Measurements from ENCODE around the gene NPY4R. TPM values are rescaled to one million over a fixed set of nuclear protein-coding genes. Genes with fewer than 3 reads are reported as not detected.
"Not testable (repeated sequence)": the region's sequence is repeated elsewhere in the genome, so short reads cannot be mapped to it uniquely, and the experiment has no call there.

The NPY4R gene
- total RNA-seq: not detected

DNA sequence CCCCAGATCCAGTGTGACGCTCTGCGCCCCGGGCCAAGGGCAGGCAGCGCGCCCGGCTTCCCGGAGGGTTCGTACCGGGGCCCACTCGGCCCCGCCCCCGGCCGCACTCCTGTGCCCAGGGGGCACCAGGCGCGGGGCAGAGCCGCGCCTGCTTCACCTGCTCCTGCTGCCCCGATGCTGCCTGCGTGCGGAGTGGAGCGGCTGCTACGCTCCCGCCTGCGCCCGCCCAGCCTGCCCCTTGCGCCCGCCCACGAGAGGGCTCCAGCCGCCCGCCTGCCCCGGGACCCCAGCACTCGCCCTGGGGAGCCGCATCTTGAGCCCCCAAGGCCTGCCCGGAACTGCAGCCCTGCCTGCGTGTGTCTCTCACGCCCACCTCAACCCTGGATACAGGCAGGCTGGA, at the start of gene NPY4R:
Gene NPY4R, minus strand, starts transcription at position 194 of the 400 bp plus-strand sequence. CDS start 3,323 bp downstream, outside the sequence.
- H3K4me3 Mint-ChIP-seq; CTCF ChIA-PET; H3K9me3 Mint-ChIP-seq (ENCODE audit: low read depth); ATAC-seq; DNase-seq; H3K4me1 Mint-ChIP-seq; intact Hi-C loops (cut with DNase I, micrococcal nuclease); H3K27me3 Mint-ChIP-seq; POLR2A ChIA-PET; H3K27ac Mint-ChIP-seq; H3K36me3 Mint-ChIP-seq (ENCODE audit: low read depth): not testable (repeated sequence)

- Mint-ChIP-seq H3K27me3 (peaks cover 3% of the 10 kb centered on the region), H3K9me3 (ENCODE audit: low read depth) (no peaks in the 10 kb centered on the region), H3K4me3 (no peak overlapping the region), H3K4me1 (no peaks in the 10 kb centered on the region), H3K36me3 (ENCODE audit: low read depth) (no peaks in the 10 kb centered on the region), H3K27ac (no peak overlapping the region)
- ATAC-seq (no peak), DNase-seq (no peak)
- intact Hi-C loops (cut with DNase I, micrococcal nuclease): no loop called here
- ChIA-PET POLR2A (no interaction called here), CTCF (no interaction called here)
Measured at GRCh38 chr10:46515366-46515765, 49.6 kb upstream of the NPY4R start.

GRCh38 chr10:46514899-46515298, 49.1 kb upstream of the NPY4R start:
- CTCF ChIA-PET: no interaction called here
- intact Hi-C loops (cut with DNase I, micrococcal nuclease): no loop called here
- Mint-ChIP-seq H3K36me3 (ENCODE audit: low read depth) (no peaks in the 10 kb centered on the region), H3K27me3 (peaks cover 3% of the 10 kb centered on the region), H3K27ac (no peak overlapping the region), H3K4me1 (no peaks in the 10 kb centered on the region), H3K9me3 (ENCODE audit: low read depth) (no peaks in the 10 kb centered on the region), H3K4me3 (no peak overlapping the region)
- no peak for ATAC-seq
- POLR2A ChIA-PET: no interaction called here
- DNase-seq: no peak

GRCh38 chr10:46514431-46514861, 48.7 kb upstream of the NPY4R start:
- no peak for ATAC-seq
- Mint-ChIP-seq H3K36me3 (ENCODE audit: low read depth) (no peaks in the 10 kb centered on the region), H3K4me1 (no peaks in the 10 kb centered on the region), H3K27ac (no peak overlapping the region), H3K4me3 (no peak overlapping the region), H3K9me3 (ENCODE audit: low read depth) (no peaks in the 10 kb centered on the region), H3K27me3 (peaks cover 3% of the 10 kb centered on the region)
- no peak for DNase-seq
- CTCF ChIA-PET: no interaction called here
- intact Hi-C loops (cut with DNase I, micrococcal nuclease): no loop called here
- POLR2A ChIA-PET: no interaction called here

DNA sequence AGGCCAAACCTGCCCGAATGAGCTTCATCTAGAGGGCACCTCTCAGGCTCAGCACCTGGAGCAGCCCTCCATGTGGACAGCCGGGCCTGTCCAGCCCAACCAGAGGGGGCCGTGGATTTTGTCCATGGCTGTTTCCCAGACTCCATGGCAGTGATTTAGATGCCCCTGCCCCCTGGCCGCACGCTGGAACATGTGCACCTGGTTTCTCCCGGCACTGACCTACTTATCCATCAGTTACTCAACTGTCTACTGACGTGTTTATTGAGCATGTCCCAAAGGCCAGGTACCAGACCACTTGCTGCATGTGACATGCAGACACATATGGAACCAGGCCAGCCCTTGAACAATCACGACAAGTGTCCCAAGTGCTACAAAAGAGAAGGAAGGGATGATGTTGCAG, 47.6 kb upstream of the NPY4R start:
- CTCF ChIA-PET; H3K36me3 Mint-ChIP-seq (ENCODE audit: low read depth); H3K4me1 Mint-ChIP-seq; ATAC-seq; intact Hi-C loops (cut with DNase I, micrococcal nuclease); DNase-seq; H3K27me3 Mint-ChIP-seq; H3K9me3 Mint-ChIP-seq (ENCODE audit: low read depth); H3K27ac Mint-ChIP-seq; POLR2A ChIA-PET; H3K4me3 Mint-ChIP-seq: not testable (repeated sequence)

DNA sequence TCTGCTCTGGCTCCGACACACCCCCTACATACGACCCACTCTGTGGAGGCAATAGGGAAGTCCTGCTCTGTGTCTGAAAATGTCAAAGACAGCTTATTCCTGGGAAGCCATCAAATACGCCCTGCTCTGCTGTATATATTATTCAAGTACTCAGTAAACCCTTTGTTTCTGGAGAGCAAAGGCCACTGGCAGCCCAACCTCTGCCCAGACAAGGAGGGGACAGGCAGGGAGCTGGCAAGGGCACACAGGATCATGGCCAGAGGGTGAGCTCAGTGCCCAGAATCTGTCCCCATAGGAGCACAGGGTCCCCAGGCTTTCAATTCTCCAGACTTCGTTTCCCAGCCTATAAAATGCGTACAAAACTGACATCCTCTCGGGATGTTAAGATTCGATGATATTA, 47.0 kb upstream of the NPY4R start:
- H3K27me3 Mint-ChIP-seq; CTCF ChIA-PET; H3K4me3 Mint-ChIP-seq; POLR2A ChIA-PET; DNase-seq; H3K36me3 Mint-ChIP-seq (ENCODE audit: low read depth); H3K27ac Mint-ChIP-seq; intact Hi-C loops (cut with DNase I, micrococcal nuclease); ATAC-seq; H3K4me1 Mint-ChIP-seq; H3K9me3 Mint-ChIP-seq (ENCODE audit: low read depth): not testable (repeated sequence)

- H3K9me3 Mint-ChIP-seq (ENCODE audit: low read depth); H3K27ac Mint-ChIP-seq; H3K4me1 Mint-ChIP-seq; DNase-seq; H3K4me3 Mint-ChIP-seq; H3K27me3 Mint-ChIP-seq; CTCF ChIA-PET; ATAC-seq; POLR2A ChIA-PET; H3K36me3 Mint-ChIP-seq (ENCODE audit: low read depth); intact Hi-C loops (cut with DNase I, micrococcal nuclease): not testable (repeated sequence)
Measured at GRCh38 chr10:46512002-46512401, 46.2 kb upstream of the NPY4R start.

GRCh38 chr10:46499990-46500389, 34.2 kb upstream of the NPY4R start:
- H3K27ac Mint-ChIP-seq; CTCF ChIA-PET; POLR2A ChIA-PET; H3K27me3 Mint-ChIP-seq; H3K4me1 Mint-ChIP-seq; H3K36me3 Mint-ChIP-seq (ENCODE audit: low read depth); DNase-seq; intact Hi-C loops (cut with DNase I, micrococcal nuclease); H3K4me3 Mint-ChIP-seq; H3K9me3 Mint-ChIP-seq (ENCODE audit: low read depth); ATAC-seq: not testable (repeated sequence)

- CTCF ChIA-PET; H3K4me3 Mint-ChIP-seq; DNase-seq; intact Hi-C loops (cut with DNase I, micrococcal nuclease); H3K27me3 Mint-ChIP-seq; H3K4me1 Mint-ChIP-seq; H3K27ac Mint-ChIP-seq; POLR2A ChIA-PET; ATAC-seq; H3K9me3 Mint-ChIP-seq (ENCODE audit: low read depth); H3K36me3 Mint-ChIP-seq (ENCODE audit: low read depth): not testable (repeated sequence)
Measured at GRCh38 chr10:46498985-46499703, 33.4 kb upstream of the NPY4R start.

DNA sequence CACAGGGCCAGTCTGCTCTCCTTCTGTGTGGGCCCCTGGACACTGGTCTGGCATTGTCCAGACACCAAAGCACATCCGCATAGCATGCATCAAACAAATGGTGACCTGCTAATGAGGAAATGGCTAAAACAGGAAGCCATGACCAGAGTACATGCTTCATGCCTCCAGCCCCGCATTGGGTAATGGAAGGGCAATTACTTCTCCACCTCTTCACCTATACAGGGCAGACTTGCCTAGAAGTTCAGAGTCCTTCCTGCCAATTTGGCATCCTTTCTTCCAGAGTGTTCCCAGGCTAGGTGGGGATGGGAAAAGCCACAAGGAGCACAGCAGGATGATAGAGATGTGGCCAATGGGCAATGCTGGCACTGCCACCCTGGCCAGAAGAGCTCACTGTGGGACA, 32.1 kb upstream of the NPY4R start:
- H3K27ac Mint-ChIP-seq; ATAC-seq; H3K9me3 Mint-ChIP-seq (ENCODE audit: low read depth); H3K27me3 Mint-ChIP-seq; H3K4me1 Mint-ChIP-seq; H3K36me3 Mint-ChIP-seq (ENCODE audit: low read depth); CTCF ChIA-PET; intact Hi-C loops (cut with DNase I, micrococcal nuclease); H3K4me3 Mint-ChIP-seq; POLR2A ChIA-PET; DNase-seq: not testable (repeated sequence)

DNA sequence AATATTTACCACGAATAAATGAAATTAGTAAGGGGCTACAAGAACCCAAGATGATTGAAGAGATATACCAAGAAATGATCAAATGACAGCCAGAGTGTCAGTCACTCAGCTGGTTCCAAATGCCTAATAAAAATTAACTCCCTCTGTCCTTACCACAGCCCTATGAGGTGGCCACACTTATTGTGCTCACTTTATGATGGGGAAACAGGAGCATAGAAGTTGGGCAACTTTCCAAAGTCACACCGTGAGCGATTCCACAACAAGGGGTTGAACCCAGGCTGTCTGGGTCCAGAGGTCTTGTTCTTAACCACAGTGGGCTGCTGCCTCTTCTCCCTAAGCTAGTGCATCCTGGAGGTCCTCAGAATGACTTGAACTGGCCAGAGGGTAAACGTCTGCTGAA, 31.6 kb upstream of the NPY4R start:
- H3K9me3 Mint-ChIP-seq (ENCODE audit: low read depth); H3K4me3 Mint-ChIP-seq: not testable (repeated sequence)

DNA sequence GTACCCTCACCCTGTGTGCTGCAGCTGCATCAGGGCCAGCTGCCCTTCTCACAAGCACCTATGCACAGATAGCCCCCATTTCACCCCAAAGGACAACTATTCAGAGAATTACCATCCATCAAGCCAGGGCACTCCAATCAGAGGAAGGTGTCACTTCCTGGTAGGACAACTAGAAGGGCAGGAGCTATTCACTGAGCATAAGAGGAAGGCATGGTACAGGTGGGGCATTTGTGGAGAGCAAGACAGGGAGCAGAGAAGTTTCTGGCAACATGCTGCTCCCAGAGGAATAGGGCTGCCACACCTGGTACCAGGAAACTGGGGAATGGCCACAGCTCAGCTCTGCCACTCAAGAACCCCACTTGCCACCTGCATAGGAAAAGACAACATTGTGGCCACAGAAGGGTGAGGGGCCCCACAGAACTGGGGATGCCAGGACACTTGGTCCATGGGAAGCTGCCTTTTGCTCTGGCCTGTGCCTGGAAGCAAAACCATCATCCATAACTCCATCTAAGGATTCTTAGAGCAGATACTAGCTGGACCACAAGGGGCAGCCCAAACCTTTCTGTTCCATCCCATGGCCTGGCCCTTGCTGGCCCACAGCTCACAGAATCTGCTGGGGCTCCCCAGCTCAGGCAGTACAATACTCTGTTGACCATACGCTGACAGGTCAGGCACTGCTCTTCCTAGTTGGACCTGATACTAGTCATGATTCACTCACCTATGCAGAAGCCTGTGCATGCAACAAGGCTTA, 25.8 kb upstream of the NPY4R start:
- H3K9me3 Mint-ChIP-seq (ENCODE audit: low read depth); ATAC-seq; H3K27ac Mint-ChIP-seq; H3K27me3 Mint-ChIP-seq; CTCF ChIA-PET; H3K36me3 Mint-ChIP-seq (ENCODE audit: low read depth); intact Hi-C loops (cut with DNase I, micrococcal nuclease); POLR2A ChIA-PET; DNase-seq; H3K4me3 Mint-ChIP-seq; H3K4me1 Mint-ChIP-seq: not testable (repeated sequence)

More for the DNA sequence above, 31.6 kb upstream of the NPY4R start:
- intact Hi-C loops (cut with DNase I, micrococcal nuclease); CTCF ChIA-PET; H3K27me3 Mint-ChIP-seq; H3K4me1 Mint-ChIP-seq; ATAC-seq; DNase-seq; POLR2A ChIA-PET; H3K27ac Mint-ChIP-seq; H3K36me3 Mint-ChIP-seq (ENCODE audit: low read depth): not testable (repeated sequence)

Data from activated CD4-positive, alpha-beta T cell treated with anti-CD3 and anti-CD28 coated beads for 36 hours (primary cell).